Measurements from ENCODE around the gene PHOX2A.

- TF ChIP-seq, protein P1, sequence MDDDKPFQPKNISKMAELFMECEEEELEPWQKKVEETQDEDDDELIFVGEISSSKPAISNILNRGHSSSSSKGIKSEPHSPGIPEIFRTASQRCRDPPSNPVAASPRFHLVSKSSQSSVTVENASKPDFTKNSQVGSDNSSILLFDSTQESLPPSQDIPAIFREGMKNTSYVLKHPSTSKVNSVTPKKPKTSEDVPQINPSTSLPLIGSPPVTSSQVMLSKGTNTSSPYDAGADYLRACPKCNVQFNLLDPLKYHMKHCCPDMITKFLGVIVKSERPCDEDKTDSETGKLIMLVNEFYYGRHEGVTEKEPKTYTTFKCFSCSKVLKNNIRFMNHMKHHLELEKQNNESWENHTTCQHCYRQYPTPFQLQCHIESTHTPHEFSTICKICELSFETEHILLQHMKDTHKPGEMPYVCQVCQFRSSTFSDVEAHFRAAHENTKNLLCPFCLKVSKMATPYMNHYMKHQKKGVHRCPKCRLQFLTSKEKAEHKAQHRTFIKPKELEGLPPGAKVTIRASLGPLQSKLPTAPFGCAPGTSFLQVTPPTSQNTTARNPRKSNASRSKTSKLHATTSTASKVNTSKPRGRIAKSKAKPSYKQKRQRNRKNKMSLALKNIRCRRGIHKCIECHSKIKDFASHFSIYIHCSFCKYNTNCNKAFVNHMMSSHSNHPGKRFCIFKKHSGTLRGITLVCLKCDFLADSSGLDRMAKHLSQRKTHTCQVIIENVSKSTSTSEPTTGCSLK (tag by site-specific recombination; IDR thresholded peaks at IDR 0.05): no peak
- TF ChIP-seq, protein P2, sequence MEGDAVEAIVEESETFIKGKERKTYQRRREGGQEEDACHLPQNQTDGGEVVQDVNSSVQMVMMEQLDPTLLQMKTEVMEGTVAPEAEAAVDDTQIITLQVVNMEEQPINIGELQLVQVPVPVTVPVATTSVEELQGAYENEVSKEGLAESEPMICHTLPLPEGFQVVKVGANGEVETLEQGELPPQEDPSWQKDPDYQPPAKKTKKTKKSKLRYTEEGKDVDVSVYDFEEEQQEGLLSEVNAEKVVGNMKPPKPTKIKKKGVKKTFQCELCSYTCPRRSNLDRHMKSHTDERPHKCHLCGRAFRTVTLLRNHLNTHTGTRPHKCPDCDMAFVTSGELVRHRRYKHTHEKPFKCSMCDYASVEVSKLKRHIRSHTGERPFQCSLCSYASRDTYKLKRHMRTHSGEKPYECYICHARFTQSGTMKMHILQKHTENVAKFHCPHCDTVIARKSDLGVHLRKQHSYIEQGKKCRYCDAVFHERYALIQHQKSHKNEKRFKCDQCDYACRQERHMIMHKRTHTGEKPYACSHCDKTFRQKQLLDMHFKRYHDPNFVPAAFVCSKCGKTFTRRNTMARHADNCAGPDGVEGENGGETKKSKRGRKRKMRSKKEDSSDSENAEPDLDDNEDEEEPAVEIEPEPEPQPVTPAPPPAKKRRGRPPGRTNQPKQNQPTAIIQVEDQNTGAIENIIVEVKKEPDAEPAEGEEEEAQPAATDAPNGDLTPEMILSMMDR (tag by site-specific recombination; IDR thresholded peaks at IDR 0.05): no peak
- TF ChIP-seq HOXC10 (CRISPR knock-in tag; IDR thresholded peaks at IDR 0.05) (no peak), ATF2 (tag by site-specific recombination; IDR thresholded peaks at IDR 0.05; ENCODE audit: low read depth) (no peak), BCL11B (tag by site-specific recombination; IDR thresholded peaks at IDR 0.05; ENCODE audit: low read depth) (no peak)
These were observed 9.4 kb upstream of the PHOX2A start for GRCh38 chr11:72253392-72253791.

Data from HEK293 (cell line).